Tibial artery (tissue), 4 donors: ENCODE measurements around the gene PABPC1L.

Source experiments
- DNase-seq, 2 donors: peaks; one replicate each; pipeline ENCODE4 v3.0.0-alpha.2; 2019
- H3K27ac ChIP-seq, 2 donors: fragments of 200-600 bp; sonication (generic) in 1 of 2; 1 replicate in 1 of 2; 2 replicates in 1 of 2; pipeline ENCODE4 v1.5.1; 2018 to 2019; ENCODE audit warnings: mild to moderate bottlenecking in 1 of 2
- H3K27me3 ChIP-seq, 2 donors: fragments of 200-600 bp; sonication (generic) in 1 of 2; one replicate each; pipeline versions ENCODE4 v1.5.1 to v1.6.0; 2016 to 2019
- H3K36me3 ChIP-seq, 3 donors: fragments of 200-600 bp; sonication (generic) in 2 of 3; one replicate each; pipeline ENCODE4 v1.5.1; 2016 to 2019; ENCODE audit warnings: mild to moderate bottlenecking in 2 of 3
- H3K4me1 ChIP-seq, 4 donors: fragments of 200-600 bp; sonication (generic) in 2 of 4; 1 replicate in 3 of 4; 2 replicates in 1 of 4; pipeline ENCODE4 v1.5.1; 2016 to 2019
- H3K4me3 ChIP-seq, 2 donors: fragments of 200-600 bp; sonication (generic) in 1 of 2; 1 replicate in 1 of 2; 2 replicates in 1 of 2; pipeline ENCODE4 v1.5.1; 2018 to 2019; ENCODE audit warnings: mild to moderate bottlenecking in 2 of 2
- H3K9me3 ChIP-seq, 3 donors: fragments of 200-600 bp; sonication (generic) in 1 of 3; one replicate each; pipeline ENCODE4 v1.5.1; 2016 to 2019
- intact Hi-C: fragments of 100-400 bp; cut with DNase I; formaldehyde crosslinking; loops from one replicate; pipeline ENCODE4 v1.15.0; 2023; ENCODE audit warnings: low total_unique reads
- TF ChIP-seq, protein P1 (sequence below), 2 experiments: fragments of 200-600 bp in 1 of 2; fragments of 450-650 bp in 1 of 2; IDR thresholded peaks; one replicate each; pipeline ENCODE4 v1.5.1; 2017 to 2019; ENCODE audit warnings: antibody characterized with exemption in 2 of 2, mild to moderate bottlenecking in 1 of 2, moderate library complexity in 1 of 2

Gene PABPC1L

DNA sequence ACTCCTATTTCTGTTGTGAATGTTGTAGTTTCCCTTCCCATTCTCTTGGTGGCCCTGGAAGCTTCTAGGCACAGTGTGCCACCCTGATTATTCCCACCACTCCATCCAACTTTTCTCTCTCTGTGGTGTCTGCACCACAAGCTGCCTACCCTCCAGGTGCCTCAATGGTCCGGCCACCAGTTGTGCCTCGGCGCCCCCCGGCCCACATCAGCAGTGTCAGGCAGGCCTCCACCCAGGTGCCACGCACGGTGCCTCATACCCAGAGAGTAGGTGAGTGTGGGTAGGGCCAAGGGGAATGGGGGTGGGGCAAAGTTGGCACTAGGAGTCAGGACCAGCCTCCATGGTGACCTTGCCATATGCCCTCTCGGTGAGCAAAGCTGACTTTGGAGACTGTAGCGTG is 23.1 kb downstream of the PABPC1L start:
- intact Hi-C loops = no loop called here
- TF ChIP-seq, protein P1, sequence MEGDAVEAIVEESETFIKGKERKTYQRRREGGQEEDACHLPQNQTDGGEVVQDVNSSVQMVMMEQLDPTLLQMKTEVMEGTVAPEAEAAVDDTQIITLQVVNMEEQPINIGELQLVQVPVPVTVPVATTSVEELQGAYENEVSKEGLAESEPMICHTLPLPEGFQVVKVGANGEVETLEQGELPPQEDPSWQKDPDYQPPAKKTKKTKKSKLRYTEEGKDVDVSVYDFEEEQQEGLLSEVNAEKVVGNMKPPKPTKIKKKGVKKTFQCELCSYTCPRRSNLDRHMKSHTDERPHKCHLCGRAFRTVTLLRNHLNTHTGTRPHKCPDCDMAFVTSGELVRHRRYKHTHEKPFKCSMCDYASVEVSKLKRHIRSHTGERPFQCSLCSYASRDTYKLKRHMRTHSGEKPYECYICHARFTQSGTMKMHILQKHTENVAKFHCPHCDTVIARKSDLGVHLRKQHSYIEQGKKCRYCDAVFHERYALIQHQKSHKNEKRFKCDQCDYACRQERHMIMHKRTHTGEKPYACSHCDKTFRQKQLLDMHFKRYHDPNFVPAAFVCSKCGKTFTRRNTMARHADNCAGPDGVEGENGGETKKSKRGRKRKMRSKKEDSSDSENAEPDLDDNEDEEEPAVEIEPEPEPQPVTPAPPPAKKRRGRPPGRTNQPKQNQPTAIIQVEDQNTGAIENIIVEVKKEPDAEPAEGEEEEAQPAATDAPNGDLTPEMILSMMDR (IDR thresholded peaks at IDR 0.05) = no peak
- H3K27ac ChIP-seq = no peak overlapping the region
- no peak for DNase-seq
- H3K36me3 ChIP-seq = peaks cover 0 to 70% (median 8%) of the 10 kb centered on the region in 3 donors
- H3K4me3 ChIP-seq = no peak overlapping the region
- no peaks in the 10 kb centered on the region for H3K4me1 ChIP-seq
- H3K27me3 ChIP-seq = no peaks in the 10 kb centered on the region
- no peaks in the 10 kb centered on the region for H3K9me3 ChIP-seq

DNA sequence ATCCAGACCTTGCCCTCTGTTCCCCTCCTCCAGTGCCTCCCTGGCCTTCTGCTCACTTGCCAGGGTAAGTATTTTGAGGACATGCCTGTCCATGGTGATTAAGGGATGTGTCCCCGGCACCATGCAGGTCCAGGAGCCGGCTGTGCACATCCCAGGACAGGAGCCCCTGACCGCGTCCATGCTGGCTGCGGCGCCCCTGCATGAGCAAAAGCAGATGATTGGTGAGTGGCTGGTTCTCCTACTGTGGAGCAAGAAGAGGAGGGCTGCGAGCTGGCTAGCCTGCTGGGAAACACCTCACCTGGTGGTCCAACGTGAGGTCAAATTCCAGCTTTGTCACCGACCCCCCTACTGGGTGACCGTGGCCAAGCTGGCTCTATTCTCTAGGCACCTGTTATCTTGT is 26.6 kb downstream of the PABPC1L start:
- Histone ChIP-seq H3K27ac (no peak overlapping the region), H3K4me3 (no peak overlapping the region), H3K36me3 (peaks cover 10 to 91% (median 11%) of the 10 kb centered on the region in 3 donors), H3K9me3 (no peaks in the 10 kb centered on the region), H3K4me1 (no peaks in the 10 kb centered on the region), H3K27me3 (no peaks in the 10 kb centered on the region)
- no peak for DNase-seq
- TF ChIP-seq, protein P1 (IDR thresholded peaks at IDR 0.05) = no peak
- intact Hi-C loops = no loop called here

DNA sequence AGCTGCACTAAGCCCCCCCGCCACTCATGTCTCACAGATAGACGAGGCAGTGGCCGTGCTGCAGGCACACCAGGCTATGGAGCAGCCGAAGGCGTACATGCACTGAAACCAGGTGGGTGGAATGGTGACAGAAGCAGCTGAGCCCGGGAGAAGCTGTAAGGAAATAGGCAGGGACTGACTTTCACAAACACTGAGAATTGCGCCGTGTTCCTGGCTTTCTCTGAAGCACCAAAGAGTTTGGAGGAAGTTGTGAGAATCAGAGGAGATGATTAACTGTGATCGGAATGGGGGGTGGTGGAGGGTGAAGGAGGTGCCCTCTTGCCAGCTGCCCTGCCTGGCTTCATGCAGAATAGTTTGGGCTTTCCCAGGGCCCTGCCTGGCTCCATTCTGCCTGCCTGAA is 28.8 kb downstream of the PABPC1L start:
- intact Hi-C loops = no loop called here
- no peaks in the 10 kb centered on the region for H3K27me3 ChIP-seq
- no peak for DNase-seq
- H3K4me3 ChIP-seq = no peak overlapping the region
- H3K27ac ChIP-seq = no peak overlapping the region
- no peaks in the 10 kb centered on the region for H3K4me1 ChIP-seq
- H3K9me3 ChIP-seq = no peaks in the 10 kb centered on the region
- H3K36me3 ChIP-seq = peaks cover 27 to 91% (median 28%) of the 10 kb centered on the region in 3 donors
- TF ChIP-seq, protein P1 (IDR thresholded peaks at IDR 0.05) = no peak

DNA sequence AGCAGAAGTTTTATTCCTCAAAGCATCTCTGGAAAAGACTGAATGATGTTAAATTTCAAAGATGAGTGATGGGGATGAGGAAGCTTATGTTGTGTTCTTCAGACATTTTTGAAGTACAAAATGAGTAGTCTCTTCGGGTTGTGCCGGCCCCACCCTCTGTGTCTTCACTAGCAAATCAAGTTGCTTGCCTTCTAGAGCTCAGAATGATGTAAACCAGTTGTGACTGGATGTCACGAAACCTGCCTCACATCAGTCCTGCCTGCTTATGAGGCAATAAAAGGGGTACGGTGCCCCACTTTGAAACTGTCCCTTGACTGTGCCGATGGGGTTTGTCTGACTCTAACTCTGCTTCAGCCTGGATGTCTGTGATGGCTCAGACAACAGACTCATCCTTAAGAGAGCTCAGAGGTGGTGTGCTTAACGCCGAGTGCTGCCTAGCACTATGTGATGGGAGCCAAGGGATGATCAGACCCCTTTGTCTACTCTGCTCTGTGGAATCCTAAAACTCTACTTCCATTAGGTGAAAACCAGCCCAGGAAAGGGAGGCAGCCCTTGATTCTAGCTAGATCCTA is 31.3 kb downstream of the PABPC1L start:
- no peak overlapping the region for H3K27ac ChIP-seq
- no peaks in the 10 kb centered on the region for H3K27me3 ChIP-seq
- no peak for DNase-seq
- H3K36me3 ChIP-seq = peaks cover 35 to 95% (median 47%) of the 10 kb centered on the region in 3 donors
- H3K9me3 ChIP-seq = no peaks in the 10 kb centered on the region
- TF ChIP-seq, protein P1 (IDR thresholded peaks at IDR 0.05) = no peak
- H3K4me1 ChIP-seq = no peaks in the 10 kb centered on the region
- H3K4me3 ChIP-seq = no peak overlapping the region
- intact Hi-C loops = no loop called here

DNA sequence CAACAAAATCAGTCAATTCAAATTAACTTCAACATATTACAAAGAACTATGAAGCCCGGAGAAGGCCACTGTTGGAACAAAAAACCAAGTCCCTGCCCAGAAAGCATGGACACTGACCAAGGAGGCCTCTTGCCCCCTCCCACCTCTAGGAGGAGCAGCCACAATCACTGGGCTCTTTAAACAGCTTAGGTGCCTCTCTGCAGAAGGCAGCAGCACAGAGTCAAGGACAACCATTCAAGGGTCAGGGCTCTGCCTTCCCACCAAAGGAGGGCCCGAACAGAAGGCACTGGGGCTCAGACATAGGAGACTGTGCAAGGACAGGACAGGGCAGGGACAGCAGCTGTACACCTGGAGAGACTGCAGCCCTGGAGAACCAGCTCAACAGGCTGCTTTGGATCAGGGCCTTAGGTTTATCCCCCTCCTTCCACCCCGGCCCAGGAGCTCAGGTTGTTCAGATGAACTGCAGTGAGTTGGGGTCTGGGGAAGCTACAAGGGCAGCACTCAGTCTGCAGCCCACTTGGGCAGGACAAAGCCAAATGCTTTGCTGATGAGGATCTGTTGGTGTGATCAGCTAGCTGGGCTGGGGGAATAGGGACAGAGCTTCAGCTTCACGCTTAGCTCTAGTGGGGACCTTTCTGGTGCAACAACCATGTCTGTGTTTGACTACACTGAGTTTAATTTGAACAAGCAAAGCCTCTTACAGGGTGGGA is 32.6 kb downstream of the PABPC1L start:
- DNase-seq = no peak
- TF ChIP-seq, protein P1 (IDR thresholded peaks at IDR 0.05) = no peak
- Histone ChIP-seq H3K27ac (no peak overlapping the region), H3K4me1 (no peaks in the 10 kb centered on the region), H3K9me3 (no peaks in the 10 kb centered on the region), H3K4me3 (no peak overlapping the region), H3K27me3 (no peaks in the 10 kb centered on the region), H3K36me3 (peaks cover 47 to 97% (median 54%) of the 10 kb centered on the region in 3 donors)
- intact Hi-C loops = no loop called here
